ENCODE results near the gene CDC42BPB.

CDC42BPB gene

DNA sequence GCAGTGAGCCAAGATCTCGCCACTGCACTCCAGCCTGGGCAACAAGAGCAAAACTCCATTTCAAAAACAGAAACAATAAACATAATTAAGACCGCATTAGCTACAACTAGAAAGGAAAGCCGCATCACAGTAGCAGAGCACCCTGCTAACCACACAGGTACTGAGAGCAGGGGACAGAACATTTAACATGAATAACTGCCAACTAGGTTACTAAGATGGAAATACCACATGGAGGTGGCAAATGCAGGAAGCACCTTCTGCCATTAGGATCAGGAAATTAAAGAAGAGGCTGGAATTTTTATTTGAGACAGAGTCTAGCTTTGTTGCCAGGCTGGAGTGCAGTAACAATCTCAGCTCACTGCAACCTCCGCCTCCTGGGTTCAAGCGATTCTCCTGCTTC is 41.9 kb downstream of the CDC42BPB start:
- no peak for DNase-seq

GRCh38 chr14:103014466-103015228 is 42.7 kb downstream of the CDC42BPB start:
- peak; percentile 24 for DNase-seq

- DNase-seq, result no peak
Observed at GRCh38 chr14:103013028-103013427, 44.3 kb downstream of the CDC42BPB start.

DNA sequence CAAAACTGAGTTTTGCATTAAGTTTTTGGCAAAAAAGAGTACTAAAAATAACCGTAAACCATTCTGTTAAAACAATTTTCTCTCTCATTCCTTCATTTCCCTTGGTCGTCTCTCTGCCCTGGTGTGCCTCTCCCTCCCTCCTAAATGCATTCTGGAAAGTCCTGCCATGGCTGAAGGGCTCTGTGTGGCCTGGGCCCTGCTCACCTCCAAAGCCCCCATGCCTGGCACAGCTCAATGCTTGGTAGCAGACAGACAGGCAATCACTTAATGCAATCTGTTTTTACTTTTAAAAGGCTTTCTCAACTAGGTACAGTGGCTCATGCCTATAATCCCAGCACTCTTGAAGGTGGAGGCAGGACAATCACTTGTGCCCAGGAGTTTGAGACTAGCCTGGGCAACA is 47.8 kb downstream of the CDC42BPB start:
- DNase-seq, result no peak

DNA sequence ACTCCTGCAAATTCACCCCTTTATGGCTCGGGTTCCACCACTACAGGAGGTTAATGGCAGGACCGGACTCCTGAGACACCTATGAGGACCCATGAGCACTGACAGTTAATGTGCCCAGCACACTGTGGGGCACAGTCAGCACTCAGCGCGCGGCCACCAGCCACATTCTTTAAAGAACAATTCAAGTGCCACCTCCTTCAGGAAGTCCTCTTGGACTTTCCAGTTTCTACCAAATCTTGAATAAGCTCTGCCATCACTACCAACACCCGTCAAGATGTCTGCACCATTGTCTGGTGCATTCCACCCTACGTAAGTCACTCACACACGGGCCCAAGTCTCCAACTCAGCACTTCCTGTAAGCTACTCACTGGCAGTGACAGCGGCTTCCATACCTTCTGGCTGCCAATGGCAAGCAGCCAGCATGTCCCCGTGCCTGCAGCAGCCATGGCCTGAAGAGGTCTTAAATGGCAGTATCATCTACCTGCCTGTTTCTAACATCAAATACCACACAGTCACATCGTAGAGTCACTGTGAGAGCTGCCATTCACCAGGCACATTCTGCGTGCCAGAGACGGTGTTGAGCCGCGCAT is 48.5 kb downstream of the CDC42BPB start:
- DNase-seq, result peak; percentile 35

GRCh38 chr14:103008126-103008525 is 49.2 kb downstream of the CDC42BPB start:
- no peak for DNase-seq

DNA sequence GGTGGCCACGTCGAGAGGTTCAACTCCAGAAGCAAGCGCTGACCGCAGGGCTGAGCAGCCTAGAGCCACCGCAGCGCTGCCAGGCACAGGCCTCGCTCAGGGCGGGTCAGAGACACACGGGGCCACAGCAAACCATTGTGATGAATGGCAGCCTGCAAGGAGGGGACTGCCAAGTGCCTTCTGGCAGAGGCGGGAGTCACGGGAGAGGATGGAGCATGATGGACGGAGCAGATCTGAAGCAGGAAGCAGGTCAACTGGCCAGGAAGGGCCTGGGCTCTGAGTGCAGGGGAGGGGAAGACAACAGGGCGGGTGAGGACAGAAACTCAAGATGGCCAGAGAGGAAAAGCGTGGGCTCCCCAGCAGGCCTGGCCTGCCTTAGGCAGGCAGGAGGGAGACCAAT is 49.8 kb downstream of the CDC42BPB start:
- DNase-seq, result no peak

DNA sequence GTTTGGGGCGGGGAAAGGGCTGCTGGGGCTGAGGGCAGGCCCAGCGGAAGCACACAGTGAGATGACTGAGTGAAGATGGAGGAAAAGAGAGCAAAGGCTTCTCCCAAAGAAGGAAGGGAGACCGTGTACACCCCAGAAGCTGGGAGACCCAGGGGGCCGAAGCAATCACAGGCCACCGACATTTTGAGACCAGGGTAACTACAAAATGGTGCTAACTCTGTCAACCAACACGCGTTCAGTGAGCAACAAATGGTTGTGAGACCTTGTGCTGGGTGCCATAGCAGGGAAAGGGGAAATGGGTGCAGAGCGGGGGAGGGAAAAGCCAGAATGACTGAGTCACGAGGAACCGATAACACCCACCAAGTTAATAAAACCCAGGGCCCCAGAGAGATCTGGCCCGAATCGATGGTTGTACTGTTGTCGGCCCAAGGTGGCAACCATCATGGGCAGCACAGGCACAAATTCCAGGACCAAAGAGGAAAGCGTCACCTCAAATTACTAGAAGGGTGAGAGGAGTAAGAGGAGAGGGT is 50.3 kb downstream of the CDC42BPB start:
- DNase-seq, result no peak

DNA sequence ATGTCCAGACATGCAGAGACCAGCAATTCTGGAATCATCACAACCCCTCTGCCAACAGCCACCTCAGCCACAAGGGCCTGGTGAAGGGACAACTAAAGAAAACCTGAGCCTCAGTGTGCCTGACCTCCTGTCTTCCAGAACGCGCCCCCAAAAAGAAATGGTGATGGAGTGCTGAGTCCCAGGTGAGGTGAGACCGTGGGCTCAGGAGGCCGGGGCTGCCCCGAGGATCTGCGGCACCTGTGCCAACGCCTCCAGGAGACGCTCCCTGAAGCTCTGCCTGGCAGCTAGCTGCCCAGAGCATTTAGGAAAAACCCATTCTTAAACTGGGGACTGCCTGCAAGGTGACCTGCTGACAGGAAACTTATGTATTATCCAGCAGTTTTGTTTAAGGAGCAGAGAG is 51.2 kb downstream of the CDC42BPB start:
- DNase-seq, result no peak

GRCh38 chr14:103003850-103004249 is 53.5 kb downstream of the CDC42BPB start:
- DNase-seq, result no peak

GRCh38 chr14:103003351-103003615 is 54.1 kb downstream of the CDC42BPB start:
- no peak for DNase-seq

DNA sequence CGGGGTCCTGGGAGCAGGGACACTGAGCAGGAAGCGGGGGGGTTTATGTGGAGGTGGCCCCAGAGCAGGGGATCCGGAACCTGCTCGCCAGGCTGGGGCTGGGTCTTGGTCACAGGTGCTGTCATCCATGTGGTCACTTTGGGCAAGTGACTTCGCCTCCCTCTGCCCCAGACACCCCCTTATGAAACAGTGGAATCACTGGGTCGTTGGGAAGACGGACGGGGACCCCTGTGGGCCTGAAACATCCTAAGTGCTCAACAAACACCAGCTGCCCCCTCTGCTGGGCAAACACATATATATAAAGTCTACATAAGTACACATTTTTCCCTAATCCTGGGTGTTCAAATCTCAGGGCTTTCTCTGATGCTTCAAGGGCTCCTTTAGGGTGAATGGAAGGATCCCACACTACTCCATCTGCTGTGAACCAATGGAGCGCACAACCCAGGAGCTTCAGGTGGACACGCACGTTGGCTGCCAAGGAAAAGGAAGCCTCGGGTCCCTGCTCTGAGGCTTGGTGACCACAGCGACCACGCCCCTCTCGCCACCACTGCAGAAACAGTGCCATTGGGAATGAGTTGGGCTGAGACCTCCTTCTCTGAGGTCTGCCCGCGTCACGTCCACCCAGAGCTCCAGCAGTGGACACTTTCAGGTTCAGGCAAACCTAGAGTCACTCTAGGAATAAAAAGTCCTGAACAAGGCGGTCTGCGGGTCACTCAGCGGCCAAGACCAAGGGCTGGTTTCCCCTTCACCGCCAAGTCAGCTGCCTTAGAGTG is 54.6 kb downstream of the CDC42BPB start:
- DNase-seq, result no peak

- DNase-seq, result no peak
Observed at GRCh38 chr14:103001651-103002396, 55.5 kb downstream of the CDC42BPB start.

GRCh38 chr14:103001226-103001625 is 56.1 kb downstream of the CDC42BPB start:
- DNase-seq, result no peak

- DNase-seq, result no peak
Observed at GRCh38 chr14:103000291-103000921, 56.9 kb downstream of the CDC42BPB start.

DNA sequence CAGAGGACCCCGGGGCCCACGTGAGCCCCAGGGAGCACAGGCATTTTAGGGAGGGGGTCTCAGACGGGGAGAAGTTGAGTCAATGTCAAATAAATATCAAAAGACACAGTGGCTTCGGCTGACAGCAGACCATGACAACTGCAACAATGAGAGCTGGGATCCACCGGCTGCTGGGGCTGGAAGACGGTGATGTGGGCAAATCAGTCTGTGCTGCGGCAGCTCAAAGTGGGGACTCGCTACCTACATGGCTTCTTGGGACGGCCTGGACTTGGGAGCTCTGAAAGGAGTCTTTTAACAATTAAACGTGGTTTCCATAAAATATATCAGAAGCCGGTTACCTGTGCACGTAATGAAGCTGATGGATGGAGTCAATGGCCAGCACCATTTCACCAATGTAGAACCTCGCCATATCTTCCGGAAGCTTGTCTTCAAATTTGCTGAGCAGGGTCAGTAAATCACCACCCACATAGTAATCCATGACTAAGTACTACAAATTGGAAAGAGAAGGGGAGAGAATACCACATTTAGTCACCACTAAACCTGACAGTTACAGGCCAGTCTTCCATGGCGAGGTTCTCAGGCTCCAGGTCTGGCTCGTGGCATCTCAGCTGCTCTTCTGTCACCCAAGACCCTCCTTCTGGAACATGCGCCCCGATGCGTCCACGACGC is 58.0 kb downstream of the CDC42BPB start:
- DNase-seq, result no peak

DNA sequence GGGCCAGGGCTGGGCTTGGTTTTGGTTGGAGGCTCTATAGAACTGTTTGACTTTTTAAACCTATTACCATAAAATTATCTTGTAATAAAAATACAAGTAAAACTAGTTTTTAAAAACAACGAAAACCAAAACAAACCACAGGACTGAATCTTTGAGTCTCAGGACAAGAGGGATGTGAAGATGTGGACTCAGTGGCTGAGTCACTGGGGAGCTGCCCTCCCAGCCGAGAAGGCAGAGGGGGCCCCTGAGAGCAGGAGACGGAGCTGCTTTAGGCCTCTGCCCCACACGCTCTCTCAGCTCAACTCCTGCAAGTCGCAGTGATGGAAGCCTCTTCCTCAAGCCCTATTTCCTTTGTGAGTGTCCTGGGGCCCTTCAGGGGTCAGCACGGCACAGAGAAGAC is 59.0 kb downstream of the CDC42BPB start:
- DNase-seq, result no peak

GRCh38 chr14:102996941-102997340 is 60.4 kb downstream of the CDC42BPB start:
- no peak for DNase-seq

- no peak for DNase-seq
Observed at GRCh38 chr14:102994689-102995088, 62.7 kb downstream of the CDC42BPB start.

GRCh38 chr14:102993523-102993922 is 63.8 kb downstream of the CDC42BPB start:
- no peak for DNase-seq

DNA sequence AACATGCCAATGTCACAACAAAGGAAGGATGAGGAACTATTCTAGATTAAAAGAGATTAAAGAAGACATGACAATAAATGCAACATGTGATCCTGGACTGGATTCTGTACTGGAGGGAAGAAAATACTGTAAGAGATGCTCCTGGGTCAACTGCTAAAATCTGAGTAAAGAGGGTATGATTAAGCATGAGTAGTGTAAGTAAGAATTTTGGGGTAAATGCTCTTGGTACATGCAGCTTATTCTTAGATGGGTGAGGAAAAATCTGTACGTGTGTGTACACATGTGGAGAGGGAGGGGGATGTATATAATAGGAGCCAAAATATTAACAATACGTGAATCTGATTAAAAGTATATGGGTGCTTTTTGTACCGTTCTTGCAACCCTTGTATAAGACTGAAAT is 66.0 kb downstream of the CDC42BPB start:
- no peak for DNase-seq

DNA sequence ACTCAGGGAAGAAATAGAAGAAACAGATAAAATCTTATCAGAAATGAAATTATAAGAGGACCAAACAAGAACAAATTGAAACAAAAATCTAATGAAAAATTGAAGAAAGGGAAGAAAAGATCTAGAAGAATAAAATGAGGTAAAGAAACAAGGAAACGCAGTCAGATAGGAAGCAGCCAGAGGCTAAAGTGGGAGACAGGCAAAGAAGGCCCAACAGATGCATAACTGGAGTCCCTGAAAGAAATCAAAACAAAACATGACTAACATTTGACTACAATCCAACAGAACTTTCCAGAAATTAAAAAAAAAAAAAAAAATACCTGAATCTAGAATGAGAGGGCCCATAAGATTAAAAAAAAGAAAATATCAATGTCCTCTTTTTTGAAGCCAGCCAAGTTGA is 69.3 kb downstream of the CDC42BPB start:
- no peak for DNase-seq

Measured in NCI-H510A (cell line).